ENCODE measurements around the gene OSBP2.

Gene OSBP2

GRCh38 chr22:30953206-30953605 is 258.5 kb downstream of the OSBP2 start:
- in situ Hi-C loops (cut with MboI; ENCODE audit: low sequenced_read_pairs) = no loop called here

- in situ Hi-C loops (cut with MboI; ENCODE audit: low sequenced_read_pairs) = no loop called here
Observed at GRCh38 chr22:30955153-30955552, 260.5 kb downstream of the OSBP2 start.

Data from HL-60/S4 treated with retinoic acid at 250 ng/mL for 4 days and 3 days (cell line).